HG02840 (cell line): Measurements from ENCODE around the gene RMRP.
A peak's percentile ranks its signal among the peaks of the same experiment; 100 is the strongest.

Experiments used
- ATAC-seq: cut with Tn5 transposase; IDR thresholded peaks from one replicate; pipeline ENCODE4 v1.9.1; 2021; ENCODE audit warnings: mild to moderate bottlenecking, moderate library complexity, moderate number of reproducible peaks; ENCODE audit not compliant: unreplicated experiment, low FRiP score

The RMRP gene

GRCh38 chr9:35687972-35688557, 30.2 kb upstream of the RMRP start:
- no peak for ATAC-seq

DNA sequence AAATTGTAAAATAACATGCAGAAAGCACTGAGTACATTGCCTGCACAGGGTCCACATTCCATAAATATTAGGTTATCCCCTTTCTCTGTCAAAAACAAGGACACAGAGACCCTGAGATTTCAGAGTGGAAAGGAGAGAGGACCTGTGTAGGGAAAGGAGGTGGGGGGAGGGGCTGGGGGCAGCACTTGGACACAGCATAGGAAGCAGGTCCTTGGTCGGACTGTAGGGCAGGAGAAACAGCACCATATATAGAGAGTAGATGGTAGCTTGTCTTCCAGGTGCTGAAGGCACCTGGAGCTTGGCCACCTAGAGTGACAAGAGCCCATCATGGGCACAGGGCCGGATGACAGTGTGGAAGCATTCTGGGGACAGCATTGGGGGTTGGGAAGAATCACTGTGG, 29.5 kb upstream of the RMRP start:
- no peak for ATAC-seq

- no peak for ATAC-seq
Measured at GRCh38 chr9:35686222-35687203, 28.7 kb upstream of the RMRP start.

DNA sequence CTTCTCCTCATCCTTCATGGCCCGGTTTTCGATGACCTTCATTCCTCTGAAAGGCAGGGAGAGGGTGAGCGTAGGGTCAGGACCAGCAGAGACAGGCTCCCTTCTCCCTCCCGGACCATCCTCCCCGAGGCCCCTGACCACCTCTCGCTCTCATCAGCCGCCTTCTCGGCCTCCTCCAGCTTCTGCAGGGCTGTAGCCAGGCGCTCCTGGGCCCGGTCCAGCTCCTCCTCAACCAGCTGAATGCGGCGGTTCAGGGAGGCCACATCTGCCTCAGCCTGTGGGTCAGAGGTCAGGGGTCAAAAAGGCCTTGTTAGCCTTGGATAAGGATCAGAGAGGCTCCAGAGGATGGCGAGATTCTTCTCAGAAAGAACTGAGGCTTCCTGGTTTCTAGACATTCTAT, 27.7 kb upstream of the RMRP start:
- ATAC-seq = no peak

DNA sequence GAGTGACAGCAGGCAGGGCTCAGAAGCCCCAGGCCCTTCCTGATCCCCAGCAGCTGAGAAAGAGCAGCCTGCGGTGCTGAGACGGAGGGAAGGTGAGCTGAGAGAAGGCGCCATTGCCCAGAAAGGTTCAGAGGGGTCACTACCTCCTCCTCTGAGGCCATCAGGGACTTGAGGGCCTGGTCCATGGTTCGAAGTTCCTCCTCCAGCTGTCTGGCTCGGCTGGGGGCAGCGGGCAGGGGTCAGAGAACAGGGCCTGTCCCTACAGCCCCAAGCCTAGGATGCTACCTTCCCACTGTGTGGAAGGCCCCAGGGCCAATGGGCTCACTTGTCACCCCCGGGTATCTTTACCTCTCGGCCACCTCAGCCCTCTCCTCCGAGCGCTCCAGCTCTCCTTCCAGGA, 27.1 kb upstream of the RMRP start:
- no peak for ATAC-seq

DNA sequence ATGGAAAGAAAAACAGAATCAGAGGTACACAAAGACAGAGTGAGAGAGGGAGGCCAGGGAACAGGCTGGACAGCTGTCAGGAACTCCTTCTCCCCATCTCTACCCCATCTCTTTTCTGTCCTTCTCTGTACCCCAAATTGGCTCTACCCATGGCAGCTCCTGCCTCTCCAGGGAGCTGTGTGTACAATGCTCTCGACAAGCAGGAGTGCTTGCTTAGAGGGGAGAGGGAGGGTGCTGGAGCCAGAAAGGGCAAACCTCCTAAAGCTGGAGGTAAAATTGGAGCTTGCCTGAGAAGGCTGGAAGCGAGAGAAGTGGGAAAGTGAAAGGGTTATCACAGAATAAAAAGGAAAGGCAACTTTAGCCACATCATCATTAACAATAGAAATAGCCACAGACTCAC, 25.5 kb upstream of the RMRP start:
- ATAC-seq = no peak

DNA sequence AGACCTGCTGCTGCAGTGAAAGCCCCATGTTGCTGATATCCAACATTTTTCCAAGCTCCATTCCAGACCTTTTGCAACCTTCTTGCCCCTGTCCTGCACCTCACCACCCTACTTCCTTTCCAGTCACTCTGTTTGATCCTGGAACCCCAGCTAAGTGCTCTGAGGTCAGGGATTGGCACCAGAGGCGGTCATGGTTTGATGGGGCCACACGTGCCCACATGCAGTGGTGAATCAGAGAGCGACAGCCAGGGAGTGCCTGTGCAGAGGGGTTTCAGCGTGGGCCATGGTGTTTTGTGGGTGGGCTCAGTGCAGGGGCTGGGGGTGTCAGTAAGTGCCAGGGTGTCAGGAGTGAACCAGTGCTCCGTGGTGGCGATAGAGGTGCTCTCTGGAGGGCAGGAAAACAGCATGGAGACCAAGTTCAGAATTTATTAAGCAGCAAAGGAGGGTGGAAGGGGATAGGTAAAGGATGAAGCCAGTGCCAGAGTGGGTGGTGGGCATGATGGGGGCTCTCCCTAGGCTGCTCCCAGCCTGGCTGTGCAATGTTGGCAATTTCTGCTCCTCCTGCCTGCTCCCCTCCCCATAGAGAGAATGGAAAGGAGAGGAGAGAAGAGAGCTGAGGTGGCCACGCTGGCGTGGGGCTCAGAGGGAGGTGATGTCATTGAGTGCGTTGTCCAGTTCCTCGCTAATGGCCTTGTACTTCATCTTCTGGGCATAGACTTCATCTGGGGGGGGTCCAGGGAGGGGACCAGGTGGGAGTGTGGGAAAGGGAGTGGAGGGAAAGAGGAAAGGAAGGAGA, 24.9 kb upstream of the RMRP start:
- ATAC-seq = no peak

GRCh38 chr9:35682051-35682450, 24.2 kb upstream of the RMRP start:
- ATAC-seq = no peak

DNA sequence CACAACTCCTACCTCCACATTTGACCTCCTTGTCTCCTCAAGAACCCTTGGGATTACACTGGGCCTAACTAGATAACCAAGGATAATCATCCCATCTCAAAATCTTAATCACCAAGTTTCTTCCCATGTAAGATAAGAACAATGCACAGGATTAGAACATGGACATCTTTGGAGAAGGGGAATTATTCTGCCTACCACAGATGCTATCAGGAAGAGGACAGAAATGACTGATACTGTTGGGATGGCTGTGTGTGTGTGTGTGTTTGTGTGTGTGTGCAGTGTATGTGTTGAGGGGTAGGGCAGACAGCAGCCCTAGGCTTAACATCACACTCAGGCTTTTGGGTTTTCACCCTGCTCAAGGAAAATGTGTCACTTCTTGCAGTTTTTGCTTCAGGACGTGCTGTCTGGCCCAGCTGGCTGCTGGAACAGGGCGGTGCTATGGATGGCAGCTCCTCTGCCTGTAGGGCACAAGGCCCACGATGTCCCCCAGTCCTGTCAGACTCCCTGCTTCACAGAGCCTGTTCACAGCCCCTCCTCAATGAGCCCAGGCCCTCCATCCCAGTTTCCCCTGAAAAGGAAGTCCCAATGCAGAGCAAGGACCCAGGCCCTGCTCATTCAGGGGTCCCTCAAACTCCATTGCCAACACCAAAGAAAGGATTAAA, 23.7 kb upstream of the RMRP start:
- no peak for ATAC-seq

- peak; percentile 57 for ATAC-seq
Measured at GRCh38 chr9:35680331-35681105, 22.7 kb upstream of the RMRP start.

GRCh38 chr9:35679766-35680330, 22.0 kb upstream of the RMRP start:
- ATAC-seq = no peak

DNA sequence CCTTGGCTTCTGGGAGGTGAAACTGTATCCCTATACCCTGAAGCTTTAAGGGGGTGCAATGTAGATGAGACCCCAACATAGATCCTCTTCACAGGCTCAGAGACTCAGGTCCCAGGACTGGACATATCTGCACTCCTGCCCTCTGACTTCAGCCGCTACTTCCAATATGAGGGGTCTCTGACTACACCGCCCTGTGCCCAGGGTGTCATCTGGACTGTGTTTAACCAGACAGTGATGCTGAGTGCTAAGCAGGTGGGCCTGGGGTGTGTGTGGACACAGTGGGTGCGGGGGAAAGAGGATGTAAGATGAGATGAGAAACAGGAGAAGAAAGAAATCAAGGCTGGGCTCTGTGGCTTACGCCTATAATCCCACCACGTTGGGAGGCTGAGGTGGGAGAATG, 21.3 kb upstream of the RMRP start:
- ATAC-seq = no peak

DNA sequence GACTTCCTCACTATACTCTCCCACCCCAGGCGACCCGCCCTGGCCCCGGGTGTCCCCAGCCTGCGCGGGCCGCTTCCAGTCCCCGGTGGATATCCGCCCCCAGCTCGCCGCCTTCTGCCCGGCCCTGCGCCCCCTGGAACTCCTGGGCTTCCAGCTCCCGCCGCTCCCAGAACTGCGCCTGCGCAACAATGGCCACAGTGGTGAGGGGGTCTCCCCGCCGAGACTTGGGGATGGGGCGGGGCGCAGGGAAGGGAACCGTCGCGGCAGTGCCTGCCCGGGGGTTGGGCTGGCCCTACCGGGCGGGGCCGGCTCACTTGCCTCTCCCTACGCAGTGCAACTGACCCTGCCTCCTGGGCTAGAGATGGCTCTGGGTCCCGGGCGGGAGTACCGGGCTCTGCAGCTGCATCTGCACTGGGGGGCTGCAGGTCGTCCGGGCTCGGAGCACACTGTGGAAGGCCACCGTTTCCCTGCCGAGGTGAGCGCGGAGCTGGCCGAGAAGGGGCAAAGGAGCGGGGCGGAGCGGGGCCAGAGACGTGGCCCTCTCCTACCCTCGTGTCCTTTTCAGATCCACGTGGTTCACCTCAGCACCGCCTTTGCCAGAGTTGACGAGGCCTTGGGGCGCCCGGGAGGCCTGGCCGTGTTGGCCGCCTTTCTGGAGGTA, 18.0 kb upstream of the RMRP start:
- ATAC-seq = no peak

DNA sequence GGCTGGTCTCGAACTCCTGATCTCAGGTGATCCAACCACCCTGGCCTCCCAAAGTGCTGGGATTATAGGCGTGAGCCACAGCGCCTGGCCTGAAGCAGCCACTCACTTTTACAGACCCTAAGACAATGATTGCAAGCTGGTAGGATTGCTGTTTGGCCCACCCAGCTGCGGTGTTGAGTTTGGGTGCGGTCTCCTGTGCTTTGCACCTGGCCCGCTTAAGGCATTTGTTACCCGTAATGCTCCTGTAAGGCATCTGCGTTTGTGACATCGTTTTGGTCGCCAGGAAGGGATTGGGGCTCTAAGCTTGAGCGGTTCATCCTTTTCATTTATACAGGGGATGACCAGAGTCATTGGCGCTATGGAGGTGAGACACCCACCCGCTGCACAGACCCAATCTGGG, 17.4 kb upstream of the RMRP start:
- ATAC-seq = no peak

DNA sequence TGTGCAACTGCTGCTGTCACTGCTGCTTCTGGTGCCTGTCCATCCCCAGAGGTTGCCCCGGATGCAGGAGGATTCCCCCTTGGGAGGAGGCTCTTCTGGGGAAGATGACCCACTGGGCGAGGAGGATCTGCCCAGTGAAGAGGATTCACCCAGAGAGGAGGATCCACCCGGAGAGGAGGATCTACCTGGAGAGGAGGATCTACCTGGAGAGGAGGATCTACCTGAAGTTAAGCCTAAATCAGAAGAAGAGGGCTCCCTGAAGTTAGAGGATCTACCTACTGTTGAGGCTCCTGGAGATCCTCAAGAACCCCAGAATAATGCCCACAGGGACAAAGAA, 16.2 kb upstream of the RMRP start:
- ATAC-seq = no peak

GRCh38 chr9:35673132-35674024, 15.6 kb upstream of the RMRP start, which contains the start of gene CA9:
Gene CA9 (plus strand): TSS chr9:35673928. CDS start chr9:35673960, 32 bp downstream.
- no peak for ATAC-seq

- no peak for ATAC-seq
Measured at GRCh38 chr9:35669331-35670145, 11.7 kb upstream of the RMRP start.
